AG09309 (cell line): ENCODE data around the gene DNM3.

Experiments used
- DNase-seq: peaks from one replicate; pipeline ENCODE4 v3.0.0-alpha.2; 2010; ENCODE audit warnings: low read depth
- H3K4me3 ChIP-seq: 2 replicates; pipeline ENCODE4 v1.5.1; 2011; ENCODE audit warnings: mild to moderate bottlenecking, low read depth, low read length, moderate library complexity; ENCODE audit not compliant: control insufficient read depth
- TF ChIP-seq, protein P1 (sequence below): IDR thresholded peaks from 2 replicates; pipeline ENCODE4 v1.5.1; 2011; ENCODE audit warnings: mild to moderate bottlenecking, low read depth, low read length, inconsistent platforms; ENCODE audit not compliant: insufficient read depth, control insufficient read depth; ENCODE audit errors: missing control alignments

DNM3 gene

GRCh38 chr1:172279939-172280636 lies 438.8 kb downstream of the DNM3 start:
- no peak overlapping the region for H3K4me3 ChIP-seq
- no peak for DNase-seq
- TF ChIP-seq, protein P1, sequence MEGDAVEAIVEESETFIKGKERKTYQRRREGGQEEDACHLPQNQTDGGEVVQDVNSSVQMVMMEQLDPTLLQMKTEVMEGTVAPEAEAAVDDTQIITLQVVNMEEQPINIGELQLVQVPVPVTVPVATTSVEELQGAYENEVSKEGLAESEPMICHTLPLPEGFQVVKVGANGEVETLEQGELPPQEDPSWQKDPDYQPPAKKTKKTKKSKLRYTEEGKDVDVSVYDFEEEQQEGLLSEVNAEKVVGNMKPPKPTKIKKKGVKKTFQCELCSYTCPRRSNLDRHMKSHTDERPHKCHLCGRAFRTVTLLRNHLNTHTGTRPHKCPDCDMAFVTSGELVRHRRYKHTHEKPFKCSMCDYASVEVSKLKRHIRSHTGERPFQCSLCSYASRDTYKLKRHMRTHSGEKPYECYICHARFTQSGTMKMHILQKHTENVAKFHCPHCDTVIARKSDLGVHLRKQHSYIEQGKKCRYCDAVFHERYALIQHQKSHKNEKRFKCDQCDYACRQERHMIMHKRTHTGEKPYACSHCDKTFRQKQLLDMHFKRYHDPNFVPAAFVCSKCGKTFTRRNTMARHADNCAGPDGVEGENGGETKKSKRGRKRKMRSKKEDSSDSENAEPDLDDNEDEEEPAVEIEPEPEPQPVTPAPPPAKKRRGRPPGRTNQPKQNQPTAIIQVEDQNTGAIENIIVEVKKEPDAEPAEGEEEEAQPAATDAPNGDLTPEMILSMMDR = no peak

- DNase-seq = no peak
- no peak overlapping the region for H3K4me3 ChIP-seq
- TF ChIP-seq, protein P1 = no peak
Observed at GRCh38 chr1:172283766-172284165, 442.5 kb downstream of the DNM3 start.

DNA sequence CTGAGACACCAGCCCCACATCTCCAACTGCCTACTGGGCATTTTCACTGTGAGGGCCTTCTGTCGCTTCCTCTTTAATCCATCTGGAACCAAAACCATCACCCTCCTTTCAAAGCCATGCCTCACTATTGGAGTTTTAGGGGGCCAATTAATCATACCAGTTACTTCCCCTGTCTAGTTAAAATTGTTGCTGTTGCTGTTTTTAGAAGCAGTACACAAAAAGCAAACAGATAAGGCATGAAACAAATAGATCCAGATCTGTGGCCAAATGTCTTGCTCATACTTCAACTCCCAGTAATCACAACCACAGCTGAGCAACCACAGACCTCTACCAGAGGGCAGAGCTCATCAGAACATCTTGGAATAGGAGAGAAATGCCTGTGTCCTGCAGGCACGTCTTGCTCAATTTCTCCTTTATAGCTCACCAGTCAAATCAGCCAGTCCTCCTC lies 445.4 kb downstream of the DNM3 start:
- no peak overlapping the region for H3K4me3 ChIP-seq
- peak; percentile 95 for DNase-seq
- TF ChIP-seq, protein P1 = no peak

GRCh38 chr1:172287208-172287607 lies 445.9 kb downstream of the DNM3 start:
- DNase-seq = no peak
- TF ChIP-seq, protein P1 = no peak
- no peak overlapping the region for H3K4me3 ChIP-seq

GRCh38 chr1:172288581-172288980 lies 447.3 kb downstream of the DNM3 start:
- H3K4me3 ChIP-seq = no peak overlapping the region
- DNase-seq = no peak
- TF ChIP-seq, protein P1 = no peak

DNA sequence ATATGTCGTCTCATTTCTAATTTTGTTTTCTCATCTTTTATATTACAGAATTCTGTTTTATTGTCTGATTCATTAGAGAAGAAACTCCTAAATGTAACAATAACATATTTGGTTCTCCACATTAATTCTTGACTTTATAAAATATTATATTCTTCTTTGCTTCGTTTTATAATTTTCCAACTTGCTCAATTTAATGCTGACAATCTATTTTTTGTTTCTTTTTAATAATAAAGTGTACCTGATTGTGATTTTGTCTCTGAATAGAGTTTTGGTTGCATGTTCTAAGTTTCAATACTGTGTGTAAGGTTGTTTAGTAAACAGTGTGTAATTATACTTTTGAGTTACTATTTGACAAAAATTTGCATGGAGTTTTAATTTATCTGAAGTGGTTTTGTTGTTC lies 448.1 kb downstream of the DNM3 start:
- no peak for DNase-seq
- TF ChIP-seq, protein P1 = no peak

GRCh38 chr1:172292840-172293239 lies 451.5 kb downstream of the DNM3 start:
- DNase-seq = no peak
- H3K4me3 ChIP-seq = no peak overlapping the region
- TF ChIP-seq, protein P1 = no peak

More for the DNA sequence above, 448.1 kb downstream of the DNM3 start:
- no peak overlapping the region for H3K4me3 ChIP-seq
